Peyer's patch (tissue), 4 donors: ENCODE results near the gene TDRD5.

Experiments used
- CTCF ChIP-seq, 6 experiments: fragments of 450-650 bp in 4 of 6; fragments of 200-600 bp in 2 of 6; sonication (generic) in 1 of 6; IDR thresholded peaks; one replicate each; pipeline ENCODE4 v1.5.1; 2017 to 2019; ENCODE audit warnings: antibody characterized with exemption in 6 of 6, mild to moderate bottlenecking in 3 of 6, moderate library complexity in 1 of 6
- POLR2A ChIP-seq, 2 donors: fragments of 450-650 bp; IDR thresholded peaks; one replicate each; pipeline ENCODE4 v1.5.1; 2017; ENCODE audit warnings: antibody characterized with exemption in 2 of 2, mild to moderate bottlenecking in 2 of 2, moderate library complexity in 2 of 2

GRCh38 chr1:179558078-179558477, 33.6 kb upstream of the TDRD5 start:
- TF ChIP-seq CTCF (IDR thresholded peaks at IDR 0.05) = no peak
- no peak for TF ChIP-seq POLR2A (IDR thresholded peaks at IDR 0.05)
